HepG2 (cell line): ENCODE data around the gene JAGN1. TPM values are rescaled to one million over a fixed set of nuclear protein-coding genes. Genes with fewer than 3 reads are reported as not detected.

Experiments used
- CENPX ChIP-seq: sonication (generic); formaldehyde crosslinking; IDR thresholded peaks from 2 replicates; pipeline ENCODE4 v1.9.0; 2021; ENCODE audit warnings: mild to moderate bottlenecking, missing genetic modification reagents, moderate library complexity
- ESRRA ChIP-seq: sonication (generic); formaldehyde crosslinking; IDR thresholded peaks from 2 replicates; pipeline ENCODE4 v1.5.1; 2020; ENCODE audit warnings: mild to moderate bottlenecking, low read depth, missing genetic modification reagents
- GTF3A ChIP-seq: sonication (generic); formaldehyde crosslinking; conservative IDR thresholded peaks from 2 replicates; pipeline ENCODE4 v1.4.0; 2020; ENCODE audit warnings: mild to moderate bottlenecking, missing genetic modification reagents
- HCFC1 ChIP-seq: fragments of 150-350 bp; IDR thresholded peaks from 2 replicates; pipeline ENCODE4 v1.6.1; 2014; ENCODE audit warnings: low read depth, low read length
- HNRNPK ChIP-seq: fragments of 200-400 bp; formaldehyde crosslinking; IDR thresholded peaks from 2 replicates; pipeline ENCODE4 v1.6.1; 2018; ENCODE audit warnings: low read length, low read depth, moderate library complexity, mild to moderate bottlenecking; ENCODE audit not compliant: poor library complexity, severe bottlenecking
- KAT2B ChIP-seq: fragments of 150-350 bp; IDR thresholded peaks from 2 replicates; pipeline ENCODE4 v1.6.1; 2014; ENCODE audit warnings: low read depth, low read length, borderline replicate concordance
- MIXL1 ChIP-seq: IDR thresholded peaks from 2 replicates; pipeline ENCODE4 v1.6.1; 2016
- NRL ChIP-seq: sonication (generic); formaldehyde crosslinking; IDR thresholded peaks from 2 replicates; pipeline ENCODE4 v1.5.0; 2020; ENCODE audit warnings: missing genetic modification reagents, mild to moderate bottlenecking, moderate library complexity, borderline replicate concordance
- PATZ1 ChIP-seq: sonication (generic); formaldehyde crosslinking; IDR thresholded peaks from 2 replicates; pipeline ENCODE4 v1.4.0; 2020; ENCODE audit warnings: missing genetic modification reagents
- SIX4 ChIP-seq: sonication (generic); formaldehyde crosslinking; IDR thresholded peaks from 2 replicates; pipeline ENCODE4 v1.4.0; 2020; ENCODE audit warnings: missing genetic modification reagents
- SP5 ChIP-seq: IDR thresholded peaks from 2 replicates; pipeline ENCODE4 v1.6.1; 2016; ENCODE audit warnings: low read depth, borderline replicate concordance
- THAP11 ChIP-seq: IDR thresholded peaks from 2 replicates; pipeline ENCODE4 v1.6.1; 2016; ENCODE audit warnings: missing biosample characterization, missing genetic modification reagents
- YEATS2 ChIP-seq: sonication (generic); formaldehyde crosslinking; IDR thresholded peaks from 2 replicates; pipeline ENCODE4 v1.4.0; 2020; ENCODE audit warnings: missing genetic modification reagents, borderline replicate concordance
- ZEB1 ChIP-seq: IDR thresholded peaks from 2 replicates; pipeline ENCODE4 v1.6.1; 2012; ENCODE audit warnings: mild to moderate bottlenecking, low read depth, inconsistent platforms; ENCODE audit not compliant: insufficient replicate concordance
- ZNF33B ChIP-seq: sonication (generic); formaldehyde crosslinking; IDR thresholded peaks from 2 replicates; pipeline ENCODE4 v1.5.1; 2020; ENCODE audit warnings: mild to moderate bottlenecking, missing genetic modification reagents
- ZNF570 ChIP-seq: sonication (generic); formaldehyde crosslinking; IDR thresholded peaks from 2 replicates; pipeline ENCODE4 v1.4.0; 2020; ENCODE audit warnings: mild to moderate bottlenecking, missing genetic modification reagents, borderline replicate concordance
- ZNF614 ChIP-seq: IDR thresholded peaks from 2 replicates; pipeline ENCODE4 v1.6.1; 2018; ENCODE audit warnings: missing biosample characterization, missing genetic modification reagents, inconsistent platforms, borderline replicate concordance
- ZNF674 ChIP-seq: sonication (generic); formaldehyde crosslinking; IDR thresholded peaks from 2 replicates; pipeline ENCODE4 v1.5.0; 2020; ENCODE audit warnings: low read depth, mild to moderate bottlenecking, missing genetic modification reagents
- ZNF7 ChIP-seq: IDR thresholded peaks from 2 replicates; pipeline ENCODE4 v1.6.1; 2016; ENCODE audit warnings: missing biosample characterization, missing genetic modification reagents
- ZNF713 ChIP-seq: sonication (generic); formaldehyde crosslinking; IDR thresholded peaks from 2 replicates; pipeline ENCODE4 v1.4.0; 2020; ENCODE audit warnings: mild to moderate bottlenecking, missing genetic modification reagents
- ZNF781 ChIP-seq: sonication (generic); formaldehyde crosslinking; IDR thresholded peaks from 2 replicates; pipeline ENCODE4 v1.5.1; 2020; ENCODE audit warnings: borderline replicate concordance, mild to moderate bottlenecking, missing genetic modification reagents; ENCODE audit errors: not compliant biosample characterization
- polyA plus RNA-seq, 8 experiments: library from polyadenylated mRNA; depleted of rRNA in 3 of 8; stranded (reverse) in 7 of 8; unstranded in 1 of 8; fragments of >200 nt; fragmentation: Illumina TruSeq in 4 of 8; extraction: Trizol in 4 of 8; gene quantifications; 2 replicates each; pipeline versions ENCODE4 v1.2.1 to v1.2.3, GENCODE V29; 2011 to 2016; ENCODE audit warnings: low read depth in 4 of 8, missing spikeins in 1 of 8, mixed read lengths in 1 of 8; ENCODE audit not compliant: insufficient read depth in 1 of 8
- total RNA-seq, 5 experiments: library from RNA; depleted of rRNA; stranded (reverse); fragments of >200 nt; fragmentation: Illumina TruSeq; extraction: Trizol; gene quantifications; 2 replicates each; pipeline ENCODE4 v1.2.3, GENCODE V29; 2016; ENCODE audit warnings: low read depth in 1 of 5
- TF ChIP-seq, protein P1 (sequence below): sonication (generic); formaldehyde crosslinking; IDR thresholded peaks from 2 replicates; pipeline ENCODE4 v1.4.0; 2020; ENCODE audit warnings: missing genetic modification reagents, borderline replicate concordance
- TF ChIP-seq, protein P2 (sequence below): sonication (generic); formaldehyde crosslinking; IDR thresholded peaks from 2 replicates; pipeline ENCODE4 v1.5.1; 2020; ENCODE audit warnings: missing genetic modification reagents, mild to moderate bottlenecking, borderline replicate concordance
- TF ChIP-seq, protein P3 (sequence below): sonication (generic); formaldehyde crosslinking; IDR thresholded peaks from 2 replicates; pipeline ENCODE4; 2020; ENCODE audit warnings: missing genetic modification reagents, mild to moderate bottlenecking, borderline replicate concordance

The JAGN1 gene
- total and polyA plus RNA-seq, 2 of the 13 experiments (the other 11 are each of a cell fraction or from before 2014, with no cell fraction given) = 49.9 to 50.9 TPM

DNA sequence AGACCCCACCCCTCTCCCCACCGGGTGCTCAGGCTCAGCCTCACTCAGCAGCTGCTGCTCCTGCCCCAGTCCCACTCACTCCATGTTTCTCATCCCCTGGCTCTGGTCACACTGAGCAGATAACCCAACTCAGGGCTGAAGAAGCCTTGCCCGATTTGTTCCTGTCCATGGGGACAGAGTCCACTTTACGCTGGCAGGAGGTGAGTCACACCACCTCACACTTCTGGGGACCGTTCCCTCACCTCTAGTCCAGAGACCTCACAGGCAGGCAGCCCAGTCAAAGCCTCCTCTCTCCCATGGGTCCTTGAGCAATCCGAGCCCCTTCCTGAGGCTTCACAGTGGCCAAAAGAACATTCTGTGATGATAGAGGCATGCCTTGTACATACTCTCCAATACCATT is 11.7 kb upstream of the JAGN1 start (continued):
- TF ChIP-seq, protein P1, sequence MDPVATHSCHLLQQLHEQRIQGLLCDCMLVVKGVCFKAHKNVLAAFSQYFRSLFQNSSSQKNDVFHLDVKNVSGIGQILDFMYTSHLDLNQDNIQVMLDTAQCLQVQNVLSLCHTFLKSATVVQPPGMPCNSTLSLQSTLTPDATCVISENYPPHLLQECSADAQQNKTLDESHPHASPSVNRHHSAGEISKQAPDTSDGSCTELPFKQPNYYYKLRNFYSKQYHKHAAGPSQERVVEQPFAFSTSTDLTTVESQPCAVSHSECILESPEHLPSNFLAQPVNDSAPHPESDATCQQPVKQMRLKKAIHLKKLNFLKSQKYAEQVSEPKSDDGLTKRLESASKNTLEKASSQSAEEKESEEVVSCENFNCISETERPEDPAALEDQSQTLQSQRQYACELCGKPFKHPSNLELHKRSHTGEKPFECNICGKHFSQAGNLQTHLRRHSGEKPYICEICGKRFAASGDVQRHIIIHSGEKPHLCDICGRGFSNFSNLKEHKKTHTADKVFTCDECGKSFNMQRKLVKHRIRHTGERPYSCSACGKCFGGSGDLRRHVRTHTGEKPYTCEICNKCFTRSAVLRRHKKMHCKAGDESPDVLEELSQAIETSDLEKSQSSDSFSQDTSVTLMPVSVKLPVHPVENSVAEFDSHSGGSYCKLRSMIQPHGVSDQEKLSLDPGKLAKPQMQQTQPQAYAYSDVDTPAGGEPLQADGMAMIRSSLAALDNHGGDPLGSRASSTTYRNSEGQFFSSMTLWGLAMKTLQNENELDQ = no peak
- no peak for TF ChIP-seq KAT2B
- TF ChIP-seq SP5 (CRISPR knock-in tag) = no peak
- TF ChIP-seq MIXL1 (CRISPR knock-in tag) = peak; percentile 67; the same call in 1 of the 2 replicates
- TF ChIP-seq NRL (CRISPR knock-in tag) = peak; percentile 84
- TF ChIP-seq ZNF614 = peak; percentile 43; the same call in 1 of the 2 replicates
- no peak for TF ChIP-seq ZNF570
- TF ChIP-seq ESRRA (CRISPR knock-in tag) = 0 out of 2 replicates have a peak, but pooled peaks have one; percentile 35
- TF ChIP-seq ZNF674 (CRISPR knock-in tag) = no peak
- TF ChIP-seq, protein P2, sequence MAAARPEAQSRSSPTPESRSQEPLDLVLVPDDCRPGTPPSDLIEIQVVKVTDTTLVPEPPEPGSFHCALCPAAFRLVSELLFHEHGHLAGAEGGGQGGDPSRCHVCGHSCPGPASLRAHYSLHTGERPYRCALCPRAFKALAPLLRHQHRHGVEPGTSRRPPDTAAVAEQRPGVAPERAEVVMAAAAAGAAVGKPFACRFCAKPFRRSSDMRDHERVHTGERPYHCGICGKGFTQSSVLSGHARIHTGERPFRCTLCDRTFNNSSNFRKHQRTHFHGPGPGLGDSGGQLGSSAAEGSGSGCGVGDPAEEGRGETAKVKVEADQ (CRISPR knock-in tag) = no peak
- TF ChIP-seq THAP11 (CRISPR knock-in tag) = 0 out of 2 replicates have a peak, but pooled peaks have one; percentile 36
- no peak for TF ChIP-seq SIX4 (CRISPR knock-in tag)
- no peak for TF ChIP-seq ZNF7 (CRISPR knock-in tag)
- TF ChIP-seq, protein P3, sequence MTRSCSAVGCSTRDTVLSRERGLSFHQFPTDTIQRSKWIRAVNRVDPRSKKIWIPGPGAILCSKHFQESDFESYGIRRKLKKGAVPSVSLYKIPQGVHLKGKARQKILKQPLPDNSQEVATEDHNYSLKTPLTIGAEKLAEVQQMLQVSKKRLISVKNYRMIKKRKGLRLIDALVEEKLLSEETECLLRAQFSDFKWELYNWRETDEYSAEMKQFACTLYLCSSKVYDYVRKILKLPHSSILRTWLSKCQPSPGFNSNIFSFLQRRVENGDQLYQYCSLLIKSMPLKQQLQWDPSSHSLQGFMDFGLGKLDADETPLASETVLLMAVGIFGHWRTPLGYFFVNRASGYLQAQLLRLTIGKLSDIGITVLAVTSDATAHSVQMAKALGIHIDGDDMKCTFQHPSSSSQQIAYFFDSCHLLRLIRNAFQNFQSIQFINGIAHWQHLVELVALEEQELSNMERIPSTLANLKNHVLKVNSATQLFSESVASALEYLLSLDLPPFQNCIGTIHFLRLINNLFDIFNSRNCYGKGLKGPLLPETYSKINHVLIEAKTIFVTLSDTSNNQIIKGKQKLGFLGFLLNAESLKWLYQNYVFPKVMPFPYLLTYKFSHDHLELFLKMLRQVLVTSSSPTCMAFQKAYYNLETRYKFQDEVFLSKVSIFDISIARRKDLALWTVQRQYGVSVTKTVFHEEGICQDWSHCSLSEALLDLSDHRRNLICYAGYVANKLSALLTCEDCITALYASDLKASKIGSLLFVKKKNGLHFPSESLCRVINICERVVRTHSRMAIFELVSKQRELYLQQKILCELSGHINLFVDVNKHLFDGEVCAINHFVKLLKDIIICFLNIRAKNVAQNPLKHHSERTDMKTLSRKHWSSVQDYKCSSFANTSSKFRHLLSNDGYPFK (CRISPR knock-in tag) = peak; percentile 42; the same call in 1 of the 2 replicates
- TF ChIP-seq ZEB1 = no peak
- 0 out of 2 replicates have a peak, but pooled peaks have one; percentile 28 for TF ChIP-seq PATZ1 (CRISPR knock-in tag)
- no peak for TF ChIP-seq HCFC1
- no peak for TF ChIP-seq ZNF781 (CRISPR knock-in tag)
- no peak for TF ChIP-seq YEATS2 (CRISPR knock-in tag)
- no peak for TF ChIP-seq ZNF33B
- TF ChIP-seq CENPX (CRISPR knock-in tag) = no peak
- TF ChIP-seq ZNF713 (CRISPR knock-in tag) = no peak
- no peak for TF ChIP-seq GTF3A
- TF ChIP-seq HNRNPK = no peak
